Measurements from ENCODE around the gene PTPMT1. TPM values are rescaled to one million over a fixed set of nuclear protein-coding genes. Genes with fewer than 3 reads are reported as not detected.

The PTPMT1 gene
- total RNA-seq, 2 experiments from 2014 or later: 42.3 to 45.2 TPM

DNA sequence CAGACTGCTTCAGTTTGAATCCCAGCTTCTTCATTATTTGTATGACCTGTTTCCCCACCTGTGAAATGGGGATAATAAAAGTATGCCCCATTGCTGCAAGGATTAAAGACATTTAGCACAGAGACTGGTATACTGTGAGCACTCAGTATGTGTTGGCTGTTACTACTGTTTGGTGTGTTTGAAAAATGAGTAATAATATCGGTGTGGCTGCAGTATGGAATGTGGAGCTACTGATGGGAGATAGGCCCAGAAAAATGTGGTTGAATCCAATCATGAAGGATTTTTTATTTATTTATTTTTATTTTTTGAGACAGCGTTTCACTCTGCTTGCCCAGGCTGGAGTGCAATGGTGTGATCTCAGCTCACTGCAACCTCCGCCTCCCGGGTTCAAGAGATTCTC lies 37.9 kb downstream of the PTPMT1 start:
- no peaks in the 10 kb centered on the region for H3K36me3 Mint-ChIP-seq (ENCODE audit: low read depth)
- no peaks in the 10 kb centered on the region for H3K9me3 Mint-ChIP-seq
- H3K4me3 Mint-ChIP-seq: no peak overlapping the region
- no peak overlapping the region for H3K27ac Mint-ChIP-seq
- peaks cover 3% of the 10 kb centered on the region for H3K4me1 Mint-ChIP-seq
- CTCF ChIA-PET: no interaction called here
- POLR2A ChIA-PET: no interaction called here
- peaks cover 6% of the 10 kb centered on the region for H3K27me3 Mint-ChIP-seq
- no peak for DNase-seq

DNA sequence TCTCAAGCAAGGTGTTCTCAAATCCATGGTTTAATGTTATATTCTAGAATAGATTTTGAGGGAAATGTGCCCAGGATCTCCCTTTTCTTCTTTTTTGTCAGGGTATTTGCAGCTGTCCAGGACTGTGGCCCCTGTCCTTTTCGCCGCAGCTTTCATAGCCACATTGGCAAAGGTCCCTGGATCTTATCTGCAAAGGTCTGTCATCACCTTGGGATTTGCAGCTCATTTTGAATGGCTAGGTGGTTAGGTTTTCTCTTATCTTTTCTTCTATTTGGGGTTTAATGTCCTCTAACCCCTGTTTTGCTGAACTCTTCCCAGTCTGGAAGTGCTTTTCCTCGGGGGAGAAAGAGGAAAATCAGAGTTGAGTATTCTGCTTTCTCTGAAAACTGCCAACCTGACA lies 40.5 kb downstream of the PTPMT1 start:
- Mint-ChIP-seq H3K4me1 (peaks cover 8% of the 10 kb centered on the region), H3K36me3 (ENCODE audit: low read depth) (no peaks in the 10 kb centered on the region), H3K4me3 (no peak overlapping the region), H3K27me3 (peaks cover 6% of the 10 kb centered on the region), H3K9me3 (no peaks in the 10 kb centered on the region), H3K27ac (no peak overlapping the region)
- POLR2A ChIA-PET: no interaction called here
- CTCF ChIA-PET: interaction anchor here (1.2 kb wide), 1 partner anchor 11 kb away, joined by 3 read pairs; no protein-coding TSS in a partner anchor
- no peak for DNase-seq

DNA sequence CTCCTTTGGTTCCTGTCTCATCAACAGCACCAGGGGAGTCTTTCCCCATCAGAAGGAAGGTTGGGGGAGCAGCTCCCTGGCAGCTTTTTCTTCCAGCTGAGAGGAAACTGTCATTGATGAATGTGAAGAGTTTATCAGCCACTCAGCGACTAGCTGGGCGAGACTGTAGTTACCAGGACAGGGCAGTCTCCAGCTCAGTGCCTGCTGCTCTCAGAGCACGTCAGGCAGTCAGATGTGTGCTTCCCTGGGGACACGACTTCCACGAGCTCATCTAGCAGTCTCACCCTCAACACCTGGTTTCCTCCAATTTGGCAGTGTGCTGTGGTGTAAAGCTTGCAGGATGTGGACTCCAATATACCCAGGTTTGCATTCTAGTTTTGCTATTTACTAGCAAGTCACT lies 41.3 kb downstream of the PTPMT1 start:
- Mint-ChIP-seq H3K36me3 (ENCODE audit: low read depth) (no peaks in the 10 kb centered on the region), H3K27ac (no peak overlapping the region), H3K4me3 (no peak overlapping the region), H3K27me3 (peaks cover 6% of the 10 kb centered on the region), H3K9me3 (no peaks in the 10 kb centered on the region), H3K4me1 (peaks cover 8% of the 10 kb centered on the region)
- ChIA-PET POLR2A (no interaction called here), CTCF (interaction anchor here (0.8 to 0.9 kb wide), 2 partner anchors 10 to 152 kb away, joined by 3 to 4 read pairs; no protein-coding TSS in a partner anchor)
- no peak for DNase-seq

DNA sequence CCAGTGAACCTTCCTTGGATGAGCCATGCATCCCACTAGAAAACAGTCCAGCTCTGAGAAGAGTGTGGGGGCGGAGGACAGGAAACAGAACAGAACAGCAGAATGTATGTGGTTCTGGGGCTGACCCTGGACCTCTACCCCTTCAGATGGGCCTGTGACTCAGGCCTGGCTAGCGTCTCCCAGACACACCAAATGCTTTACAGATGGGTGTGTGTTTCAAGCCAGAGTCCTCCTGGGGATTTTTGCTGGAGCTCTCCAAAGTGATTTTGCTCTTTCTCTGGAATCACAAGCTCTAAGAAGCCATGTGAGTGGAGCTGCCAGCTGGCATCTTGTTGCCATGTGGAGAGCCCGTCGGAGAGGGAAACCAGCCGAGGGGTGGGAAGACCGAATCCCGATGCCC lies 42.0 kb downstream of the PTPMT1 start:
- peaks cover 8% of the 10 kb centered on the region for H3K4me1 Mint-ChIP-seq
- no peak for DNase-seq
- H3K36me3 Mint-ChIP-seq (ENCODE audit: low read depth): no peaks in the 10 kb centered on the region
- ChIA-PET CTCF (interaction anchor here (0.8 to 0.9 kb wide), 2 partner anchors 10 to 153 kb away, joined by 3 to 4 read pairs; no protein-coding TSS in a partner anchor), POLR2A (no interaction called here)
- no peak overlapping the region for H3K27ac Mint-ChIP-seq
- H3K4me3 Mint-ChIP-seq: no peak overlapping the region
- no peaks in the 10 kb centered on the region for H3K9me3 Mint-ChIP-seq
- H3K27me3 Mint-ChIP-seq: peaks cover 6% of the 10 kb centered on the region

DNA sequence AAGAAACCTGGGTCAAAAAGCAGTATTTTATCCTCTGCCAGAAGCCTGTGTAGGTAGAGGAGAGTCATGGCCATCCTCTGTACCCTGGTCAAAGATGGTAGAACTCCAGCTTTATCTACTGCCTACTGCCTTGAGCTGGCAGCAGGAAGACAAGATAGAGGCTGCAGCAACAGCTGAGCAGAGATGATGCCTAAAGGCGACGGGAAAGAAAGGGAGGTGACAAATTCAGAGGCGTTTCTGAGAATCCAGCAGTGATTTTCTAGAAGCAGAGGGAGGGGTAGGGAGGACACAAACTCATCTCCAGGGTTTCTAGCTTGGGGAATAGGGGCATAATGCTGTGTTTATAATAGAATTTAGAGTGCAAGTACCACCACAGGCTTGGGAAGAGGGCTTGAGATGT lies 44.3 kb downstream of the PTPMT1 start:
- ChIA-PET CTCF (interaction anchor here (0.6 to 0.9 kb wide), 2 partner anchors 10 to 92 kb away, joined by 3 read pairs; no protein-coding TSS in a partner anchor), POLR2A (interaction anchor here (1.2 to 1.4 kb wide), 3 partner anchors 9 to 31 kb away, joined by 3 to 7 read pairs (median 4); partner anchors contain the start of genes KBTBD4 and NDUFS3)
- Mint-ChIP-seq H3K36me3 (ENCODE audit: low read depth) (no peaks in the 10 kb centered on the region), H3K27me3 (peaks cover 6% of the 10 kb centered on the region), H3K27ac (no peak overlapping the region), H3K4me3 (no peak overlapping the region), H3K4me1 (peaks cover 8% of the 10 kb centered on the region), H3K9me3 (no peaks in the 10 kb centered on the region)
- no peak for DNase-seq

DNA sequence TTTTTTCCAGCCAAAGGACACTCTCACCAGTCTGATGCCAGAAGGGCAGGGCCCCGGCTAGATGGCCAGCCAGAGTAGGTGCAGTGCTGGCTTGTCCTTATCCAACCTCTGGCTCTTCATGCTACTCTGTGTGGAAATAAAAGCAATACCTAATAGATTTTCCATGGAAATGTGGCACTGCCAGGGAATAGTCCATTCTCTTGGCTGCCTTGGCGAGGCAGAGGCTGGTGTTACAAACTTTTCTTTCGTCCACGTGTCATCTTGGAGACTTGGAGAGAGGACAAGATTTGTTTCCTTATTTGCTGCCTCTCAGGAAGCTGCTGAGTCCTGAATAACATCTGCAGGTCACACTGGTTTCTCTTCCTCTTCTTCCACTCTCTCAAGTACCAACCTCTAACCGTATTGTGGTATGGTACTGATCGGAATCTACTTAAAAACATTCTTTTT lies 46.0 kb downstream of the PTPMT1 start:
- ChIA-PET POLR2A (interaction anchor here (1.0 kb wide), 1 partner anchor 16 kb away, joined by 4 read pairs; no protein-coding TSS in a partner anchor), CTCF (no interaction called here)
- no peak for DNase-seq
- Mint-ChIP-seq H3K9me3 (no peaks in the 10 kb centered on the region), H3K36me3 (ENCODE audit: low read depth) (no peaks in the 10 kb centered on the region), H3K27me3 (peaks cover 2% of the 10 kb centered on the region), H3K4me3 (no peak overlapping the region), H3K27ac (no peak overlapping the region), H3K4me1 (peaks cover 10% of the 10 kb centered on the region)

DNA sequence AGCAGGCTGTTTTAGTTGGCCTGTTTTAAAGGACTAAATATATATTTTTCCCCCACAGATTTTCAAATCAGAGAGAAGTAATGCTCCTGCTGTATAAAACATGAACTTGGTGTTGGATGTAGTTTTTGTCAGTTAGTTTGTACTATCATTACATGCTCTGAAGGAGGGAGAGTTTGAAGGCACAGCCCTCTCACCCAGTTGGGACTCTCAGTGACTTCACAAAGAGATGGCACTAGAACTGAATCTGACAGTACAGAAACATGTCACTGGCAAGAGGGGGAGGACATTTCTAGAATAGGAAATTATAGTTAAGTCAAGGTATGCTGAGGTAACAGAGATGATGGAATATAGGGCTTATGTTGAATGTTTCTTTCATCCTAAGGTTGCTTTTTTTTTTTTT lies 49.9 kb downstream of the PTPMT1 start:
- peaks cover 13% of the 10 kb centered on the region for H3K4me1 Mint-ChIP-seq
- H3K27ac Mint-ChIP-seq: no peak overlapping the region
- no peak overlapping the region for H3K4me3 Mint-ChIP-seq
- H3K36me3 Mint-ChIP-seq (ENCODE audit: low read depth): peaks cover 16% of the 10 kb centered on the region
- POLR2A ChIA-PET: no interaction called here
- no peaks in the 10 kb centered on the region for H3K27me3 Mint-ChIP-seq
- CTCF ChIA-PET: no interaction called here
- DNase-seq: no peak
- no peaks in the 10 kb centered on the region for H3K9me3 Mint-ChIP-seq

DNA sequence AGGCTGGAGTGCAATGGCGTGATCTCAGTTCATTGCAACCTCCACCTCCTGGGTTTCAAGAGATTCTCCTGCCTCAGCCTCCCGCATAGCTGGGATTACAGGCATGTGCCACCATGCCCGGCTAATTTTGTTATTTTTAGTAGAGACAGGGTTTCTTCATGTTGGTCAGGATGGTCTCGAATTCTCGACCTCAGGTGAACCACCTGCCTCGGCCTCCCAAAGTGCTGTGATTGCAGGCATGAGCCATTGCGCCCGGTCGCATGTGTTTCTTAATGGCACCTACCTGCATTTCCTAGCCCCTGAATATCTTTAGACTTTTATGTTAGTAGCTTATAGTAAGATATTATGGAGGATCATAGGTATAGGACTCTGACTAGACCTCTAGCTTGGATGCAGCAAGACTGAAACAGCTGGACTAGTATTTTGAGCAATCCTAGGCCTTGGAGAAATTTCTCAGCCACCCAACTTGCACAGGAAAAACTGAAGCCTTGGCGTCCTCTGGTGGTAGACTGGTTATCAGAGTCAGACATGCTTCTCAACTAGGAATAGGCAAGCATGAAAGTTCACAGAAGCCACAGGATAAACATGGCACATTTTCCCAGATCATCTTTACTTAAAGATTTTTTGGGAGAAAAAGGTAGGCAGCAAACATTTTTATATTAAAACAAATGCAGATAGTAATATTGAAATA lies 51.5 kb downstream of the PTPMT1 start:
- POLR2A ChIA-PET: interaction anchor here (1.0 kb wide), 1 partner anchor 13 kb away, joined by 3 read pairs; no protein-coding TSS in a partner anchor

DNA sequence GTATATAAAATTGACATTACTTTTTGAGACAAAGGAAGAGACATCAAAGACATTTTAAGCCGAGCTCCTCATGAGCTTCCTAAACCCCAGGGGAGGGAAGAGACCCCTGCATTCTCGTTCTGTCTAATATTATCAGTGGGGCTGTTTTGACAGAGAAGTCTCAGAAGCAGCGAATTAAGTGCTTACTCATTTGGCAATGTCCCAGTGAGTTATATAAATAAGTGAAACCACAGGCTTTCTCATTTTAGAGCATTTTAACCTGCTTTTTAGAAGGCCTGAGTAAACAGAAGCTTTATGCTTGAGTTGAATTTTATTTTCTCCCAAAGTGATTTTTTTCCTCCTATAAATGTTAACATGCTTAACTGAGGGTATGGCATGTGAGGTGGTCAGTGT lies 52.0 kb downstream of the PTPMT1 start:
- CTCF ChIA-PET: interaction anchor here (1.0 to 1.3 kb wide), 4 partner anchors 11 to 191 kb away, joined by 3 to 5 read pairs (median 4); partner anchors contain the start of gene PSMC3
- peaks cover 13% of the 10 kb centered on the region for H3K4me1 Mint-ChIP-seq
- H3K36me3 Mint-ChIP-seq (ENCODE audit: low read depth): peaks cover 25% of the 10 kb centered on the region
- H3K27me3 Mint-ChIP-seq: no peaks in the 10 kb centered on the region
- H3K9me3 Mint-ChIP-seq: no peaks in the 10 kb centered on the region
- H3K4me3 Mint-ChIP-seq: no peak overlapping the region
- H3K27ac Mint-ChIP-seq: no peak overlapping the region
- POLR2A ChIA-PET: no interaction called here
- DNase-seq: no peak

More for the DNA sequence above, 51.5 kb downstream of the PTPMT1 start:
- H3K4me3 Mint-ChIP-seq: no peak overlapping the region
- H3K27me3 Mint-ChIP-seq: no peaks in the 10 kb centered on the region
- H3K9me3 Mint-ChIP-seq: no peaks in the 10 kb centered on the region
- CTCF ChIA-PET: interaction anchor here (0.6 to 1.3 kb wide), 5 partner anchors 10 to 190 kb away, joined by 3 to 5 read pairs (median 4); partner anchors contain the start of gene PSMC3
- DNase-seq: peak; percentile 23
- H3K4me1 Mint-ChIP-seq: peaks cover 13% of the 10 kb centered on the region
- peaks cover 20% of the 10 kb centered on the region for H3K36me3 Mint-ChIP-seq (ENCODE audit: low read depth)
- no peak overlapping the region for H3K27ac Mint-ChIP-seq

DNA sequence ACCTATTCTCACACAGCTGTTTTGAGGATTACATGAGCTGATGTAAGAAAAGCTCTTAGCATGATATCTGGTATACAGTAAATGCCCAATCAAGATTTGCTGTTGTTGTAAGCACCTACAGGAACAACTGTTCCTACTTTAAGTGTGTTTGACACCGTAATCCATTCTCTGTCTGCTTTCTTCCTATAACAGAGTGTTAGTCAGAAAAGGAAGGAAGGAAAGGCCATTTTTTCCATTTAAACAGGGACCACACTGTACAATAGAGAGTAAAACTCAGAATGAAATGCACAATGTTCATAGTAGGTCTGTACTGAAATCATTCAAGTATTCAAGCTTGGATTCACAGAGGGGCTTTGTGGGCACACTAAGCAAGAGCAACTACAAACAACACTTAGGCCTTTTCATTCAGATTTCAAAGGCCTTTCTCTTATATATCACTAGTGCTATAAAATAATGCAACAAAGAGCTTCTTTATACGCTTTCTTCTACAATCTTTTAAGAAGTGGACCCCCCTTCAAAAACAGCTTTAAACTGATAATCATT lies 55.5 kb downstream of the PTPMT1 start:
- POLR2A ChIA-PET: interaction anchor here (1.0 kb wide), 1 partner anchor 18 kb away, joined by 3 read pairs; no protein-coding TSS in a partner anchor
- DNase-seq: no peak
- CTCF ChIA-PET: interaction anchor here (0.5 kb wide), 1 partner anchor 1158 kb away, joined by 3 read pairs; no protein-coding TSS in a partner anchor
- H3K27ac Mint-ChIP-seq: no peak overlapping the region
- H3K27me3 Mint-ChIP-seq: no peaks in the 10 kb centered on the region
- peaks cover 32% of the 10 kb centered on the region for H3K36me3 Mint-ChIP-seq (ENCODE audit: low read depth)
- H3K4me3 Mint-ChIP-seq: no peak overlapping the region
- peaks cover 13% of the 10 kb centered on the region for H3K4me1 Mint-ChIP-seq
- H3K9me3 Mint-ChIP-seq: no peaks in the 10 kb centered on the region

Other genes with a start within 250 kb of the PTPMT1 start
- not detected for gene MYBPC3, start 212.9 kb upstream of the PTPMT1 start, total RNA-seq
- gene SPI1, start 187.1 kb upstream of the PTPMT1 start, total RNA-seq: not detected
- gene SLC39A13, start 157.0 kb upstream of the PTPMT1 start, total RNA-seq: 10 to 100 TPM; 23.6 to 24.2 TPM
- 100 to 1,000 TPM; 111 to 112 TPM for gene PSMC3, start 139.2 kb upstream of the PTPMT1 start, total RNA-seq
- under 1 TPM; 0.30 to 0.65 TPM for gene RAPSN, start 116.5 kb upstream of the PTPMT1 start, total RNA-seq
- gene CELF1, start 12.5 kb upstream of the PTPMT1 start, total RNA-seq: 100 to 1,000 TPM; 104 to 105 TPM
- 10 to 100 TPM; 18.1 to 18.2 TPM for gene KBTBD4, start 13.4 kb downstream of the PTPMT1 start, total RNA-seq
- 10 to 100 TPM; 95.6 to 99.9 TPM for gene NDUFS3, start 13.5 kb downstream of the PTPMT1 start, total RNA-seq
- gene FAM180B, start 21.1 kb downstream of the PTPMT1 start, total RNA-seq: under 1 TPM in 1 of 2 experiments, not detected in 1; 0.15 TPM
- gene C1QTNF4, start 28.8 kb downstream of the PTPMT1 start, total RNA-seq: under 1 TPM; 0.25 to 0.68 TPM
- 10 to 100 TPM; 87.8 to 91.7 TPM for gene MTCH2, start 77.0 kb downstream of the PTPMT1 start, total RNA-seq
- 1 to 10 TPM; 5.9 to 7.7 TPM for gene AGBL2, start 149.8 kb downstream of the PTPMT1 start, total RNA-seq
- gene FNBP4, start 201.7 kb downstream of the PTPMT1 start, total RNA-seq: 100 to 1,000 TPM; 123 to 136 TPM

Measured in activated CD4-positive, alpha-beta memory T cell treated with anti-CD3 and anti-CD28 coated beads, Interleukin-2, amount 10 ng/mL, durations not matched to agents 7 days and 5 days (primary cell).